Activated CD8-positive, alpha-beta memory T cell treated with anti-CD3 and anti-CD28 coated beads for 4 hours (primary cell): Measurements from ENCODE around the gene ACVR1.
"Not testable (repeated sequence)": the region's sequence is repeated elsewhere in the genome, so short reads cannot be mapped to it uniquely, and the experiment has no call there.

Experiments
- DNase-seq, 2 donors: peaks; one replicate each; pipeline ENCODE4 v3.0.0-alpha.2; 2020; ENCODE audit warnings: low read depth in 2 of 2

The ACVR1 gene

DNA sequence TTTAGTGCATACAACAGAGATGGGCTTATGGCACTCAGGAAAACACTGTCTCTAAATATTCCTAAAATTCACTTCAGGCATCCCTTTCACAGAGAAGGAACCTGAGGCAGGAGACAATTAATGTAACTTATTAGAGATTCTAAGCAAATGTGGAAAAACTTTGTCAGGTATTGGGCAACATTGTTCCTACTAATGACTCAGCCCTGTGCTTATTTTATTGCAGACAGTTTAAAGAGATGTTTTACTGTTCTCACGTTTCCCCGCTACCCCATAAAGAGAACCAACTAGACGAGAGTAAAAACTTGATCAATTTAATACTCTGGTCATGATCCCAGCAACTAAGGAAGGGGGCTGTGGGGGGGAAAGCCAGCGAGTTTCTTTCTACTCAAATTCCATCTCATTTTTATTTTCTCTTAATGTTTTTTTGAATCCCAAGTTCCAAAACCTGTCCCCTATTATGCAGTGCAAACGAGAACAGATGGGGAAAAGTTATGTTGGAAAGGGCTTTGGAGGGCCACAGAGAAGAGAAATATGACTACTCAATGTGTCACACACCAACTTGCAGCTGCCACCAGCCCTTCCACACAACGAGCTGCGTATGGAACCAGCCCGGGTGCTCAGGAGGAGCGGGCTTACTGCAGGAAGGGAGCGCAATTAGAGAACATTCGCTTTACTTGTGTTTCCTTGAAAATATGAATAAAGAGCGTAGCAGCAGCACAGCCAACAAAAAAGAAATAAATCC lies 18.7 kb upstream of the ACVR1 start:
- DNase-seq, result no peak

DNA sequence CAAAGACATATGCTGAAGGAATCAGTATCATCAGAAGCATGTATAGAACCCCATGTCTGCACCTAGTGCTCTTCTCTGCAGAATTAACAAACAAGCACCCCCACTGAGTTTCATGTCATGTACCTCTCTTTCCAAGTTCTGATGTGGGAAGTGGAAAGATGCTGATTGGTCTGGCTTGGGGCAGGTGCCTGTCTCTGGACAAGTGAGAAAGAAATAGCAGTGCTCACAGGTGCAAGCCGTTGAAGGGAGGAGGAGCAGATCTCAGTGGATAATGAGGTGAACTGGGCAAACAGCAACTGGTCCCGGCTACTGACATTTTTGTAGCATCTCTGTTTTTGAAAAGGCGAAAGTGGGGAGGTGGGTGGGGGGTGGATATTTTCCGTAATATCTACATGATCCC lies 17.5 kb upstream of the ACVR1 start:
- no peak for DNase-seq

DNA sequence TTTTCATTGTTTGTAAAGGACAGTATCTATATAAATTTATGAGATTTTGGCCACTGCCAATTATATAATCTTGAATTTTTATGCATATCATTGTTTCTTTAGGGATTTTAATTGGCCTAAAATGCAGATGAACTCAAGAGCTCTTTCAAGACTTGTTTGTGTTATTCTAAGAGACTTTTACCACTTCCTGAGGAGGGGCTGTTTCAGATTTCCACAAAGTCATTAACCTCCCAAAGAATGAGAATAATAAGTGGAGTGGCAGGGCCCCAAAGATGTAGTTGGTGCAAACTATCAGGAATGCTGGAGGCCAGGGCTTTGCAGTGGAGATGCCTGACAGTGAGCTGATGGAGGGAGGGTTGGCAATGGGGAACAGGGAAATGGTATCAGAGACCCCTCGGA lies 15.5 kb upstream of the ACVR1 start:
- no peak for DNase-seq

DNA sequence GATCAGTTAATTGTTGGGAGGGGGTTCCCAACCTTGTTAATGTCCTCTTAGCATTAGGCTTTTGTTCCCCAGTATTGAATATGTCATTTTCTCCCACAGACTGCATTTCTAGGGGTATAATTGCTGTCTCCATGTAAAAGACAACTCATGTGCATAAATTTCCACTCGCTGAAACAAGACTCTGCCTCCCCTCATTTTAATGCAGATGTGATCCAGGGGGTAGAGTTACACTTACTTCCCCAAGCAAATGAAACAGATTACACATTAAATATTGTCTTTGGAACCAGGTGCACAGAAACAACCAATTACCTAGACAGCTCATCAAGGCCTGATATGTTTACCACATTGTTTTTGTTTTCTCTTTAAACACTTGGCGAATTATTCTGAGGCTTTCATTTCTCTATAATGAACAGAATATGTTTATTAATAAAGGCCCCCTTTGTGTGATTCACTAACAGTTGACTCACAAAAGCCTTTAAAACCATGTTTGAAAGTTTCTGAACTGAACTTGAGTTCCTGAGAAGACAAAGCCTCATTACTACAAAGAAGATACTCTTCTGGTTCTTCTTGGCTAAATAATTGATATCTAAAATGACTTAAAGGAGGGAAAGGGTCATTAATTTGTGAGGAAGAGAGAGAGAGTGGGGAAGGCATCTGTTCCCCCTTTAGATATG lies 15.0 kb upstream of the ACVR1 start:
- no peak for DNase-seq

DNA sequence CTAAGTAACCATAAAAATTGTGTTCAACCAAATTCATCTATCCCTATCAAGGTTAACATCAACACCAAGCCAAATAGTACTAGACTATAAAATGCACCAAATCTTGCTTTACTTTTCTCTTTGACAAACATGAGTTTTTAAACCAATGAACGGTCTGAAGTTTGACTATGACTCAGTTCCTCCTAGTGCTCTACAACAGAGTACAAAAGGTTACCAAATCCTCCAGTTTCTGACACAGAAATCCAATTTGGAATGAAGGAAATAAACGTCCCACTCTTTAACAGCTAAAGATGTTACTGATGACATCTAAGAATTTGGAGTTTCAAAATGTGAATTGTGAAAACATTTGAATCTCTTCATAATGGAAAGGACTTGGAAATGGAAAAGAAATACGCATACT lies 11.8 kb upstream of the ACVR1 start:
- no peak for DNase-seq

DNA sequence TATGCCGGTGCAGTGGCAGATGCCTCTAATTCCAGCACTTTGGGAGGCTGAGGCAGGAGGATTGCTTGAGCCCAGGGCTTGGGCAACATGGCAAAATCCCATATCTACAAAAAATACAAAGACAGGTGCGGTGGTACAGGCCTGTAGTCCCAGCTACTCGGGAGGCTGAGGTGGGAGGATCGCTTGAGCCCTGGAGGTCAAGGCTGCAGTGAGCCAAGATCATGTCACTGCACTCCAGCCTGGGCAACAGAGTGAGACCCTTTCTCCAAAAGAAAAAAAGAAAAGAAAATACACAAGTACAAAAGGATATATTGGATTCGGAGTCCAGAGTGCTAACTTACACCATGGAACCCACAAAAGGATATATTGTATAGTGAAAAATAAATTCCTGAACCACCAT lies 8.4 kb upstream of the ACVR1 start:
- DNase-seq, result not testable (repeated sequence)

DNA sequence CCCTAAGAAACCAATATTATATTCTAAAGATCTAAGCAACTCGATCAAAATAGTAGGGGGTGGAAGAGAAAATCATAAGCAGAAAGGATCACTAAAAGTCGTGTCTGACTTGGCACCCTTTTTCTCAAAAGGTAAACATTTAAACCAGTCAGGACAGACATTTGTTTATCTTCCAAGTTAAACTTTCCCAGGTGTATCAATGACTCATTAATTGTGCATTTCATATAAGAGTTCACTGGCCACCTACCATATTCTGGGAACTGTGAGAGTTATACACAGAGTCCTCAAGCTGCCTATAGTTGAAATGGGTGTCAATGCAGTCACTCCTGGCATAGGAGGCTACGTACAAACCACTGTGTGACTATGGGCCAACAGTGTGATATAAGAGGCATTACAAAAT lies 4.8 kb upstream of the ACVR1 start:
- DNase-seq, result no peak

DNA sequence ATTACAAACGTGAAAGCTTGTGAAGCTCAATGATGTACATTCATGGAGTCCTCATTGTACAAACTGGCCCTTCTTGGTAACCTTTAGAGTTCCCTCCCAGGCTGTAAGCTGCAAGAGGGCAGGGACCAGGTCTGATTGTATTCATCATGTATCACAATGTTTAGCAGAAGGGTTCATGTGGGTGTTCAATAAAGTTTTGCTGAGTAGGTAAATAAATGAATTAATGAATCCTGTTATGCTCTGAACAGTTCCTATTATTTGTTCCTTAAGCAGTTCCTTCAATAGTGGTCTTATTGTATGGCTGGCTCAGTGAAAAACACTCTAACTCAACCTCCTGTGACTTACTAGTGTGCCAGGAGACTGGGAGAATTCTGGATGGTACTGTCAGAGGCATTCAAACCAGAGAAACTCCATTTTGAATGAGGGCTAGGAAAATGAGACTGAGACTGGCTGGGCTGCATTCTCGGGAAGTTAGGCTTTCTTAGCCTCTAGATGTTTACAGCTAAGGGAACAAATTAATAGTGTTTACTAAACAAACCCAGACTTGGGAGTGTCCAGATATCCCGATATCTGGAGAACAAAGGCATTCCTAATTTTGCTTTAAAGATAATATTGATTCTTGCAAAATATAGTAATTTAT lies 1.8 kb upstream of the ACVR1 start:
- DNase-seq, result no peak

DNA sequence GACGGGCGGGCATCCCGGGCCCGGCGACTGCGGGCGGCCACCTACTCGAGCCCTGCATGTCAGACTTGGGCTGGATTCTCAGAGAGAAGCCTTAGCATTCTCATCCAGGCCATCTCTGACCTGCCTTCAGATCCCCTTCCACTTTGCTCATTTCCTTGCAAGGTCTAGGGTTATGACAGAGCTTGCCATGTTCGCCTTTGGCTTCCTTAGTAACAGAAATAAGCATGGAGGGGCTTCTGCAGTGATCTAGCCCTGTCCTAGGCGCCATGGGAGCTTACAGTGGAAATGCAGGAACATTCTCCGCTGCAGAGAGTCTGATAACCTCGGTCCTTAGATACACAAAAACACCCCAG lies 632 bp upstream of the ACVR1 start:
- DNase-seq, result no peak

DNA sequence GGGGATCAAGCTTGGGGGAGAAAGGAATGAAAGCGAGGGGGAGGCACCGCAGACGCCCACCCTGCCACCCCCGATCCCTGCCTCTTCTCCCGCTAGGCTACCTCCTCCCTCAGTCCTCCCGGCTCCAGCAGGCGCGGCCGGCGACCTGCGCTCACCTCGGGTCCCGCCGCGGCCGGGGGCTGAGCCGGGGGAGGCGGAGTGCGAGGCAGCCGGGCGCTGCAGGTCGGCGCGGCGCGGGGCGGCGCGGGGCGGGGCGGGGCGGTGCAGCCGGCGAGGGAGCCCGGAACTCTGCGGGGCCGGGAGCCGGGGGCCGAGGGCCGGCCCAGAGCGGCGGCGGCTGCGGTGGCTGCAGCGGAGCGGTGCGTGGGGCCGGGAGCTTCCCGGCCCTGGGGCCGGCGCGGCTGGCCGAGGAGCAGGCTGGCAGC lies 477 bp downstream of the ACVR1 start:
- DNase-seq, result peak in 1 of 2 donors; percentile 27

DNA sequence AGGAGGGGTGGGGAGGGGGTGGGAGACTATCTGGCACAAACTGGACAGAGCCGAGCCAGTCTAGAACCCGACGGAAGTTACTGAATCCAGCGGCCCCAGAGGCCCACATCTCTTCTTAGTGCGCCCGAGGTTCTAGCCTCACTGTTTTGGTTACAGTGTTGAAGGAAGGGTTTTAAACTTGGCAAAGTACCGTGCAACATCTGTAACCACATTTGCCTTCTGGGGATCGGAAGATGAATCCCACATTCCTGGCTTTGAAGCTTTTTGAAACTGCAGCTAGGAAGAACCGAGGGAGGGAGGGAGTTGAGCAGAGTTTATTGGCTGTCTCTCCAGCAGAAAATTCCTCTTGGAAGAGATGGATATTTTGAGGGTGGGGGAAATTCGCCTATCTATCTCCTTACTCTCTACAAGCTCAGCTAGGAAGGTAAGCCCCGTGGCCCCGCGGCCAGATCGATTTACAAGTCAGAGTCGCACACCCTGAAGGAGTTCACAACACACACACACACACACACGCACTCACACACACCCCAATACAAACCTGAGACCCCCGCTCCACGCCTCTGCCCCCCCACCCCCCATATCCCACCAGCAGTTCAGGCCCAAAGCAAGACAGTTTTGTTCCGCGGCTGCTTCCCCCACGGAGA lies 1.0 kb downstream of the ACVR1 start:
- DNase-seq, result no peak

DNA sequence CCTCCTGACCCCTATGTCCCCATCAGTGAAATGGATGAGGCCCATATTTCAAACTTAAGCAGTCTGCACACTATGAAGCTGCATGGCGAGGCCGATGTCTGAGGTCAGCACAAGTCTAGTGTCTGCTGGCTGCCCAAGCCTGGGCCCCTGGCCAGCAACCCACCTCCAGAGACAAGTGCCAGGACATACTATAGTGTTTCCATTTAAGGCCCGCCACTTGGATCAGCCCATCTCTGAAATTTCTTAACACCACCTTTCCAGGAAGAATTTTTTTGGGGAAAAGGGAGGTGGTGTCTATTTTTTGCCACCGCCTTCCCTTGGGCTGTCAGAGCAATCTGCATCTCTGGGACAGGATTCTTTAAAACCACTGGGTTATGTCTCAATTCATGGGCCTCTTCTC lies 1.8 kb downstream of the ACVR1 start:
- no peak for DNase-seq

DNA sequence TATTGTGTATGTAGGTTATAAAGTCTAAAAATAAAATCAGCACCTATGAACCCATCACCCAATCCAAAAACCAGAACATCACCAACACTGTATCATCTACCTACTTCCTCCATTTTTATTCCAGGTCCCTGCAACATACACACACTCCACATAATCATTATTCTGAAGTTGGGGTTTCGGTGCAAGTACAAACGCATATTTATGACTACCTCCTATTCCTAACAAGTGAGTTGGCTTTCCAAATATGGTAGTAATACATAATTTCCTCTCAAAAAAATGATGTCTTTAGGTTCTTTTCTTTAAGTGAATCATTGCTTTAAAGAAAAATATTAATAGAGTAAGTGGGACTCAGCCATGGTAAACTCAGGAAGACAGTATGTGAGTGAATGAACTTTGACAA lies 3.3 kb downstream of the ACVR1 start:
- DNase-seq, result no peak

DNA sequence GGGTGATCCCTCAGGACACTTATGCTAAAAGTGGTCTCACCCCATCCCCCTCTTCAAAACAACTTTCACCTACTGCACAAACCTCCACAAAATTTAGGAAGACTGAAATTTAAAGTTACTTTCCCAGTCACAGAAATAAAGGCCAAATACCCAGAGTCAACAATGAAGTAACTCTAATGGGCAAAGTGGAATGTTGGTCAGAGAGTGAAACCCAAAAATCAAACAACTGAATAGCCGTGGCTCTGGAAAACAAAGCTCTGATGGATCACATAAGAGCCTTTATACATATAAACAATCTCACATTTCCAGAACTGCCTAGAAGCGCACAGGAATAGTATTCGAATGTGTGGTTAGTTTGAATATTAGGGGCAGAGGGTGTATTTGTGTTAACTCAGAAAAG lies 4.7 kb downstream of the ACVR1 start:
- DNase-seq, result no peak

DNA sequence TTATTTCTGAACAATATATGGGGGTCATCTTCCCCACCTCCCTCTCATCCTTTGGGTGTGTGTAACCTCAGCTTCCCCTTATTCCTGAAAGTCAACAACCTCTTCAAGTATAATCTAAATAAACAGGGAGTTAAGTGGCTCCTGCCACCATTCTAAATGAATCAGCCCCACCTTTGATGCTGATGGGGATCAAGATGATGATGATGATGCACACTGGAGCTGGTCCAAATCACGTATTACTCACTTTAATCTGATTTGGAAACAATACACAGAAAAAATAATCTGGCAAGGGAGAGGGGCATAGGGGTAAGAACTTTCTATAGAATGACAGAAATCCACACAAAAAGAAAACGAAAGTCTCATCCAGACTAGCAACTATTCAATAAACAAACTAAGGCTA lies 7.1 kb downstream of the ACVR1 start:
- DNase-seq, result no peak

DNA sequence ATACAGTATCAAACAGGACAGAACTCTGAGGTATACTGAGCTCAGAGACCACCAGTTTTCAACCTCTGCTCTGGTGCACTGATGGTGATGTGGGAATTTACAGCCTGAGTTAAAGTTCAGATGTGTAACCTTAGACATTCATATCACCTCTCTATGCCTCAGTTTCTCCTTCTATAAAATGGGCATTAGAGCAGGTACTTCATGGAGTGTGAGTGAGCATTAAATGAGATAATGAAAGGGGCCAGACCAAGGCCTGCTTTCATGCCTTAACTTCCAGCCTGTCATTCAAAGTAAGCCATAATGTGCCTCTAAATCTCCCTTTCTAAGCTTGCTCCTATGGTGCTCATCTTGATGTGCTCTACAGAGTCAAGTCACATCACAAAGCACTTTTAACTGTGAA lies 8.4 kb downstream of the ACVR1 start:
- DNase-seq, result no peak

DNA sequence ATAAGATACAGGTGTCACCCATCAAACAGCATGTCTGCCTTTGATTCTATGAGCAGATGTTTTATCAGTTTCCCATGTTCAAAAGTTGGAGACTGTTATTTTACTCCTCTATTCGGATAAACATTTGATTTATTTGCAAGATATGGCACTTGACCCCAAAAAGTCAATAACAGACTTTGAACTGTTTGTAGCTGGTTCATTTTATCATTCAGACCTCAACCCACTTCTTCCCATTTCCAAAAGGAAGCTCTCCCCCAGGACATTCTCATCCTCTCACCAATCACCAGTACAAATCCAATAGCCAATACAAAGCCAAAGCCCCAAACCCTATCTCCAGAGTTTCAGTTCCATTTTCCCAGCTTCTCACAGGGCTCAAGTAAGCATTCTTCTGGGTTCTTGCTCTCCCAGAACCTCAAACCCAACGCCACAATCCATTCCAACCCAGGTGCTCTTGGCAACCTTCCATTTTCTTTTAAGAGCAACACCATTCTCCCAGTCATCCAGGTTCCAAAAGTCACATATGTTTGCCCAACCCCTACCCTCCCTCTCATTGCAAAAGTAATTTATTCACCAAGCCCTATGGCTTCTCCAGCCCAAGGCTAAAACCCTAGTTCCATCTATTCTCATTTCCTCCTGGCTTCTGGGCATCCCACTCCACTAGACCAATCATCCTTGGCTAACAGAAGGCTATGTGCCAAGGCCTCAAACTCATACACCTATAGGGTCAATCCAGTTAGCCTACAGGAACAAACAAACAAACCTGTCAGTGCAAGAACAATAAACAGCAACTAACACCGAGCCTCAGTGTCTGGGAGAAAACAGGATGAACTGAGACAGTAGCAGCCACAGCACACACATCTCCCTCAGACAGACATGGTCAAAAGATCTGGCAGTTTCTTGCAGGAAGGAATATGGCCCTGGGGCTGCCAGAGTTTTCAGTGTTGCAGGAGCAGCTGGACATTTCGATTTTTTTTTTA lies 9.2 kb downstream of the ACVR1 start:
- no peak for DNase-seq

DNA sequence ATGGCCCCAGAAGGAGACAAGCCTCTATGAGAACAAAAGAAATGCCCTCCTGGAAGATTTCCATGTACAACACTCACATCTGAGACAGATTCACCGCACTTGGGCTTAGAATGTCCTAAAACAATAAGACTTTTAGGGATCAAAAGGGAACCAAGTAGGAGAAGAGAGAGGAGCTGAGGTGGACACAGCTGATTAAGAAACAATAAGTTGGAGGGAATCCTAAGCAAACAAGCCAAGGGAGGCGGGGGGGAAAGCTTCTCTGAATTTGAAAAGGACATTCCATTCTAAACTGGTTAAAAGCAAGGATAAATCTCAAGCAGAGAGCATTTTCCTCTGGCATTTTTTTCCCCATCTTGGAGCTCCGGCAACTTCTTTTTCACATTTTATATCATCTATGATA lies 9.9 kb downstream of the ACVR1 start:
- no peak for DNase-seq

DNA sequence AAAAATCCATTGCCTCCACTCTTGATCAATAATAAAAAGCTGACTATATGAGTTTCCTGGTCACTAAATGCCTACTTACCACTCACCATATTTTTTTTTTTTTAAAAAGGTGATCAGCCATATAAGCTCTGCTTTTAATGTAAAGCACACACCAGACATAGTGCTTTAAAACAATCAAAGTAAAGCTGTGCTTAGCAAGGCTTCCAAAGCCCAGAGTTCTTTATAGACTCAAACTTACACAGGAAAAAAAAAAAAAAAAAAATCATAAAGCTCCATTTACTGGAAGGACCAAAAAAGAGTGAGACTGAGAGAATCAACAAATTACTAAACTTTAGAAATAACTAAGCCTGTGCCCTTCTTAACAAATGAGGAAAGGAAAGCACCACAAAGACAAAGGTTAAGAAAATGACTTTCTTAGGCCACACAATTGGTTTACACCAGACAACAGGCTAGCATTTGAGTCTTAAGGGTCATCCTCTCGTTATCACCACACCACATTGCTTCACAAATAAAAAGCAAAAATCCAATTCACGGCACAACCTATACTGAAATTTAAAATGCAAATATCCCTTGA lies 11.2 kb downstream of the ACVR1 start:
- DNase-seq, result no peak

DNA sequence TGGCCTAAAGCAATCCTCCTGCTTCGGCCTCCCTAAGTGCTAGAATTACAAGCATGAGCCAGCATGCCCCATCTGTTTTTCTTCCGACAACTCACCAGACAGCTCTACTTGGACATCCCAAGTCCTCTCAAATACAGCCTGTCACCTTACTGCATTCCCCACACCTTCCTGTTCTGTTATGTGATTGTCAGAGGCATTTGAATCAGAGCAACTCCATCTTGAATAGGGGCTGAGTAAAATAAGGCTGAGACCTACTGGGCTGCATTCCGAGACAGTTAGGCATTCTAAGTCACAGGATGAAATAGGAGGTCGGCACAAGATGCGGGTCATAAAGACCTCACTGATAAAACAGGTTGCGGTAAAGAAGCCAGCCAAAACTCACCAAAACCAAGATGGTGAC lies 17.3 kb downstream of the ACVR1 start:
- DNase-seq, result no peak

DNA sequence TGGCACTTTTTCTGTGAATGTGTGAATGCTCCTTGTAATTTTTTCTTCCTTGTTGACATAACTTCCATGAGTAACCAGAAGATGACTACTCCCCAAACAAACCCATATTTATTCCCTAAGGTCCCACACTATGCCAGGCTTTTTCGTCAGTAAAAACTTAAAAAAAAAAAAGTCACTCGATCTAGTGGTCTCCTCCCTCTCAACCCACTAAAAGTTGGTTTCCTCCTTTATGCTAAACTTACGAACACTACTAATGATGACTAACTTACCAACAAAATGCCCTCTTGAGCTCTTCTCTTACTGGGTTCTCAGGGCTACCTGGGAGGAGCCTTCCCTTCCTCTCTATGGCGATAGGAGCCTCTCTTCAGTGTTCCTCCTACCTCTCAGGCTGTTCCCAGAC lies 18.2 kb downstream of the ACVR1 start:
- no peak for DNase-seq
